Fibroblast of peridontal ligament (primary cell): ENCODE data around the gene SYTL2.
A peak's percentile ranks its signal among the peaks of the same experiment; 100 is the strongest.

Source experiments
- DNase-seq: peaks from one replicate; pipeline ENCODE4 v3.0.0-alpha.2; 2010; ENCODE audit errors: extremely low read depth

Gene SYTL2

DNA sequence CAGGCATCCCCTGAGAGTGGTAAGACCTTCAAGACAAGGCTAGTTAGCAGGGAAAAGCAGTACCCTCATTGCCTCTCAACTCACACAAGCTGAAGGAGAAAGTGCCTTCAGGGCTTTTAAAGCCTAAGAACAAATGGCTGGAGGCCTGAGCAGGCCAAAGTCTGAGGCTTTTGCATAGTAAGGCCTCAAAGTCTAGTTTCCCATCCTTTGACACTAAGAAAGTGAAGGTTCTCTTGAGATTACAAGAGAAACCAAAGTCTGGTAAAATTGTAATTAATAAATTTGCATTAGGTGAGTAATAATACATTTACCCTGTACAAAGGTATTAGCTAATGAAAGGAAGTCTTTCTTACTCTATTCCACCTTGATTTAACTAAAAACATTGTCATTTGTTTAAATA, 78.0 kb downstream of the SYTL2 start:
- DNase-seq, result no peak

DNA sequence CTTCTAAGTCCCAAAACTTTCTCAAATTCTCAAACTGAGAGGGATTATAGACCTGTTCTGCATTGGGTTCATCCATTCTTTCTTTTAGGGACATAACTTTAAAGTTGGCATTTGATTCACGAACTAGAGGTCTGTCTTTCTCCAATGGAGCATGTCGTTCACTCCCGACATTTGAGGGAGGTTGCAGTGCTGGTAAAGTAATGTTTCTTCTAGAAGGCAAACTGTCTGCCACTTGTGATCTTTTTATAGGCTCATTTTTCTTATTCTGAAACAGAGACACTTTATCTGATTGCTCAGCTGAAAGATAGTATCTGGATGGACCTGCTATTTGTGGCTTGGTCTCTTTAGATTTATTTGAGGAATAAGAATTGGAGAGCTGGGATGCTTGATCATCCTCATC, 84.6 kb downstream of the SYTL2 start:
- no peak for DNase-seq

DNA sequence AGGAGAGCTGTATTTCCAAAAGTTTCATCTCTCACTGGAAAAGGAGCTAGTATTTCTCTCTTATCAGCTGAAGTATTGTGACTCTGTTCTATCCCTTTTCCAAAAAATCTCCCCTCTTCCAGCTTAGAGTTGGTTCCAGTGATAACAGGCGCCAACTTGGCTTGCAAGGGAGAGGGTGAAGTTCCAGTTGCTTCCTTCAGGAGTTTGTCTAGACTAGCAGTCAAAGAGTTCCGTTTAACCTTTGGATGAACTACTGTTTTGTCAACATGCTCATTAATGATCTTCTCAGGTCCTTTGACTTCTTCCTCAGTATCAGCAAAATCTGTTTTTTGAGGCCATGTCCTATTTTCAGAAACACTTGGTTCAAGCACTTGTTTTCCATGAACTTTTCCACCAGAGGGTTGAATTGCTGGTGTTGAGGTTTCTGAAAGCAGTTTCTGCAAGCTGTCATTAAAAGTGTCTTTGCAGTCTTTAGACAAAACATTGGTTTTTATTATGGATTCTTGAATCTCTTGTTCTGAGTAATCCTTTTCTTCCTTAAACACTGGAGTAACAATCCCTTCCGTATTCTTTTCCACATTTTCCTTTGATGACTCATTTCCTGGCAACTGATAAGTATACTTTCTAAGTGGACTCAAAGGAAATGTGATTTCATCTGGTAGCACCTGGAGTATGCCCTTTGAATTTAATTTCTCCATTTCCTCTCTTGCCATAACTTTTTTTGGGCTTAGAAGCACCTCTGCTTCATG, 85.3 kb downstream of the SYTL2 start:
- peak; percentile 91 for DNase-seq

DNA sequence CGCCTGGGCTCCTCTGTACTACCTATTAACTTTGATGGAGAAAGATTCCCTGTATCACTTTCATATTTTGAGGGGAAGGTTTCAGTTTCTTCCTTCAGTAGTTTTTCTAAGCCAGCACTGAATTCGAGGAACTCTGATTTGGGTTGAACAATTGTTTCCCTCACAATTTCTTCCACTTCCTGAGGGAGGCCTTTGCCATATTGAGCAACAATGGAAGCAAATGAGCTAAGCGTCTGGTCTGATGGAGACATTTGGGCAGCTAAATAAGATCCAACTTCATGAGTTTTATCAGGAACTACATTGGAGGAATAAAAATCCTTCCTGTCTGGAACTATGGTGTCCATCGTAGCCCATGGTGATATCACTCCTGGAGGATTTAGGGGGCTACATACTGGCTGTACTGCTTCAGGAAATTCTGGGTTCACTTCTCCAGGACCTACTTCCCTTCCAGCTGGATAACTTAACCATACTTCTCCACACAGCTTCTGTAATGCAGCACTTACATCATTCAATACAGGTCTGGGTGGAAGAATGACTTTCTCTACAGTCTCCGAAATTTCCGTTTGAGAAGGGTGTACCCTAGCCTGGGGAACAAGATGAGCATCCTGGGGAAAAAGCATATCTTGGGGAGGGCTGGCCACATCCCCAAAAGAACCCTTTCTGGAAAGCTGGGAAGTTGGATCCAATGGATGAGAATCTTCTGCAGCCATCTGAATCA, 86.0 kb downstream of the SYTL2 start:
- no peak for DNase-seq

DNA sequence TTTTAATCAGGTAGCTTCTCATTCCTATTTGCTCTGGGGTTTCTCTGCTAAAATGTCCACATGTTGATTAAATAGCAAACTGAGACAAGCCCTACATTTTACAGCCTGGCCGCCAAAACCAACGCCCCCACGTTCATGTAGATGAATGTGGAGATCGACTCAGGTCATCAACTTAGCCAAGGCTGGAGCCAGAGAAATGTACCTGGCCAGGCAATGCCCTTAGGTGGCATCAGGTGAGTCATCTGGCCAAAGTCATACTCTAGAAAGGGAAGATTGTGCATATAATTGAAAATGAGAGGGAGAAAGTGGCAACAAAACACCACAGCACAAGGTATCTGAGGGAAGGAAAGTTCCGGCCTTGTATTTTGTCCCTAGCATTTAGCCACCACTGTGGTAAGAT, 87.9 kb downstream of the SYTL2 start:
- DNase-seq, result no peak

DNA sequence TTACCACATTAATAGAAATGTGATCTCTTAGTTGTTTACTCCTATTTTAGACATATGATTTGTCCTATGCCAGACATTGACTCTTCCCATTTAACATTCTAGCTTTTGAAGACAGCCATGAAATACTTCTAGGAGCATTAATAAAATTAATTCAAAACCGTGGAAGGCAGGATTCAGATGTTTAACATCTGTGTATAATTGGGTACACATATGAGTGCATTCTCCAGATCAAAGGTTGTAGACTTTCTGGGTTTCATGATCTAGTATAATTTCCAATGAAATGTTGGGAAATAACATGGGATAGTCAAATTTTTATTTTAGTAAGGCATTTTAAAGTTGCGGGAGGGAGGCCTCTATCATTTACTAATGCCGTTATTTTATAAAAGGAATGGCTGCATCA, 89.8 kb downstream of the SYTL2 start:
- no peak for DNase-seq

DNA sequence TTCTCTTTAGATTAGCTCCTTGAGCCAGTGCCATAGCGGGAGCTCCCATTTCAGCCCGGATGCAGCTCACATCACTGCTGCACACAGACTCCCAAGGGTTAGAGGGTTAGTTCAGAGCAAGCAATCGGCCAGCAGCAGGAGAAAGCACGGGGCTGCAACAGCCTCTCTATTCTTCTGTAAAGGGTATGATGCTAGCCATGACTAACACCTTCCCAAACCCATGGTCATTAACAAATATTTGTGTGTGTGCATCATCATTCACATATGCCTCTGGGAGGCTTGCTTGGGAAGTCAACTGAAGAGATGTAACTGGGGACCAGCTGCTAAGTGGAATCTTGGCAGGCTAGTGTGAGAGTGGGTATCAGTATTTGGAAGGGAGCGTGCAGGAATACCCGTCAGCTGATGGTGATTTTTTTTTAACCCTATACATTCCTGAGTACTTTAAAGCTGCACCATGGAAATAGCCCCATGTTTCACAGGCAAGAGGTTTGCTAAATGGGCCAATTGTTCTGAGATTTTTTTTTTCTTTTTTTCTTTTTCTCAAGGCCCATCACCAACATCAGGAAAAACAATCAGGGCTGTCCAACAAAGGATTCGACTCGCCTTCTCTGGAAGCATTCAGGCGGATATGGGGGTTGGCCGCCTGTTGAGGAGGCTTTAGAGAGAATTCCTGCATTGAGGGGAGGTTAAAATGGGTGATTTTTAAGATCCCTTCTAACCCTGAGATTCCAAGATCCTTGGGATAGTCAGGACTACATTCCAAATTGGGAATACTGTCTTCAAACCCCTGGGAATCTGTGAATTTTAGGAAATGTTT, 91.7 kb downstream of the SYTL2 start:
- DNase-seq, result peak; percentile 99

DNA sequence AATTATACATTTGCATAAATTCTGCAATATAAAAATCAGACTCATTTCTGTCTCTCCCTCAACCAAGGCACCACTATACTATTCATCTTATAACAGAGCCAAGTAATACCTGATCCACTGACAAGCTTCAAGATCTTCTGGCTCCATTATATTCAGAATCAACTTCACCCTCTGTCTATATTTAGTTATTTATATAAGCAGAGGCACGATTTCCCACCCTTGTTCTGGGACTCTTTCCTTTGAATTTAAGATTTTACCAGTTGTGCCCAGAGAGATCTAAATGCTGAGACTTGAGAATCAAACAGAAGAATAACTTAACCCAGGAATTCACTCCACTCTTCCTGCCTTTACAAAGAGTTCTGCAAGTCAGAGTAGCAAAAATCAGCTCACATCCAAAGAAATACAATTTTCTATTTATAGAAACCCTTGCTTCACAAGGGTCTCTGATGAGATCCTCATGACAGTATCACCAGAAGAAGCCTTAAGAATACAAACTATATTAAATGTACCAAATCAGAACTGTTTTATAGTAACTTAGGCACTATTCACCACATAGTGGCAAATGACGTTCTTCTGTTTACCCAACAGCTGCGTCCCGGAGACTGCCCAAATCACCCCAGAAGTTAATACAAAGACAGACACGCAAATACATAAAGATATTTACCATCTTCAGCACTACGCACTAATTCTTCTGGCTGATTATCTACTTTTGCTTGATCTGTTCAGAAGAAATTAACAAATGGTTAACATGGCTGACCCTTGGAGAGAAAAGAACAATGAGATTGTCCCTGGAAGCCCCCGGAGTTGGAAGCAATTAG, 92.6 kb downstream of the SYTL2 start:
- DNase-seq, result peak; percentile 49

DNA sequence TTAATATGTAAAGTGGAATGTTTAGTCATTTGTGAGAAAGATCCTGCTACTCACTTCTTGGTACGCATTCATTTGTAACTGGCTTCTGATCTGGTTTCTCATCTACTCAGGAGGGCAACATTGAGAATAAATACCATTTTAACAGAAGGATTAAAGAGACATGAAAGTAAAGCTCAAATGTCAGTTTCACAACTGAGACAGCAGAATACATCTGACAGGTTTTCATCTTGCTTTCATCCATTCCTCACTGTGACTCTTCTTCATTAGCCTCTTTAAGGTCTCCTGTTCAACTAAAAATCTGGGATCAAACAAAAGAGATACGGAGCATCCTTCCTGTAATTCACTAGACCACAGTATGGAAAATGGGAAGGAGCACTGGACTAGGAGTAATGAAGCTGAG, 93.5 kb downstream of the SYTL2 start:
- peak; percentile 13 for DNase-seq

DNA sequence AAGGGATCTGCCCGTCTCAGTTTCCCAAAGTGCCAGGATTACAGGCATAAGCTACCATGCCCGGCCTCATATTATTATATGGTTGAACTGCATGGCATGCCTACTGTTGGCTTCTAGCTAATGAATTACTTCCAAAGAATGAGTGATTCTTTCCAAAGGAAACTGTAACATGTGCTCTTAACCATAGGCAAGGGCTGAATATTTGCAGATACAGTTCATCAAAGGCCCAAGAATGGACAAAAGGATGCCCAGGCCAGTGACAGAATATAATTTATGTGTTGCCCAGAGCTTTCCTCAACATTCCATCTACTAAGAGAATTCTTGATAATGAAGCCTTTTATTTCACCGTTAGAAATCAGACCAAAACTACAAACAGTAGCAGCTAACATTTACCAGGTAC, 98.0 kb downstream of the SYTL2 start:
- DNase-seq, result peak; percentile 18

DNA sequence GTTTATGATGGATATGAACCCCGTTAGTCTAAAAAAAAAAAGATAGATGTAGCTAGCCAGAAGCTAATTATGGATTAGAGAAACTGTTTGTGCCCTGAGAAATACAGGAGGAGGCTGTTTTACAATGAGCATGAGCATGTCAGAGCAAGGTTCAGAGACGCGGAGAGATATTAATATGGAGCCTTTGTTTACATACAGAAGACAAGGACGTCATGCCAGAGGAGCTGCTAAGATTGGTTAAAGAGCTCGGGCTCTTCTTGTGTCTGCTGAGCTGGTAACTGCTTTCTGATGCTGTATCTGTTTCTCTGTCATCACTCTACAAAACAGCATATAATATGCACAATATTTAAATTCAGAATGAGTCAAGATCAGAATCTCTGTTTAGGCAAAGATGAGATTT, 100.0 kb downstream of the SYTL2 start:
- DNase-seq, result peak; percentile 28

DNA sequence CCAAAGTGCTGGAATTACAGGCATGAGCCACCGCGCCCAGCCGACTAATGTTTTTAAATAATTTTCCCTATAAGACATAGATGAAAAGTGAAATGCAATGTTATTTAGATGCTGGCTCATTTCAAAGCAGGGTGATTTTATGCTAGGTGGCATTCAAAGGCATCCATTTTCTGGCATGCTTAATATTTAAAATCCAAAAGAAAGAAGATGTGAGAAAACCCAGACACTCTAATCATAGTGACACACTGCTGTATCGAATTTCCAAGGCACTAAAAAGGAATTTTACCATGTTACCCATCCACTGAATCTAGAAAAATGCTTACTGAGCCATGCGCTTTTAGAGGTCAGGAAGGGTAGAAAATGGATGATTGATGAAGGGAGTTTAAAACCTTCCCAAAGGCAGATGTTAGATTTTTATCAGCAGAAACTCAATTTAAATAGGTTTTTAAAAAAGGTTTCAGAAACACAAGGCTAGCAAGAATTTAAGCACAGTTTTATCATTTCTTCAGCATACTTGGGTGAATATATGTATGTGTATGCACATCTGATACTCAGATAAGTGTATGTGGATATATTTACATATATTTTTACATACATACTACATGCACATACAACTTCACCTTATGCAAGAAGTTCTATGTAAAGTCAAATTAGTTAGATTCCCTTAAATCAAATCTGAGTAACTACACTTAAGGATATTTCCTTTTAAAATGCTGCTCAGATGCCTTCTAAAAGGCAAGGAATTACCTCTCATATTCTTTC, 100.8 kb downstream of the SYTL2 start:
- no peak for DNase-seq

DNA sequence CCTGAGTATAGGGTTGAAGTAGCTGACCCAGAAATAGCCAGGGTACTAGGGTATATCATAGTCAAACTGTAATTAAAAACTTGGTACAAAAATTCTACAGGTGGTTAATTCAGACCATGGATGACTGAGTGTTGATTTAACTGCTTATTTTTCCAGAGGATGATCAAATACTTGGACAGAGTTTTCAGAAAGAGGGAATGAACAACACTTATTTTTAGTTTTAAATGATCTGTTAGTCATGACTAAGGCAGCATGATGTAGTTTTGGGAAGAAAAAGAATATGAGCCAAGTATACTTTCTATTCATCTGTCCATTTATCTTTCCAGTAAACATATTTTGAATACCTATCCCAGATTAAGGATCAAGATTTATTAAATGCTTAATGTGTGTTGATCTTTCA, 105.1 kb downstream of the SYTL2 start:
- DNase-seq, result peak; percentile 63

DNA sequence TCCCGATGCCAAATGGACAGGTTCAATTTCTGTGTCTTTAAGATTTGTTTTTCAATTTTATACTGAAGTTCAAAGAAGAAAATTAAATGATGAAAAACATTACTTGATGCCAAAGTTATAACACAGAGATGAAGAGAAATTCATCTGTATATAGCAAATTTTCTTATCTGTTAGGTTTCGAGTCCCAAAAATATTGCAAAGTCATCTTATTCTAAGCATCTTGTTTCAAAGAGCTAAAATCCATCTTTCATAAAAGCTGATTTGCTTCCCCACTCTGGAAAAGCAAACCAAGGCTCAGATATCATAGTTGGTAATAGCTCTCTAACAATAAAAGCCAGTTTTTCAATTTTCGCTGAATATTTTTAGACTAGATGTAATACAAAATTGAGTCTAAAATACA, 106.0 kb downstream of the SYTL2 start:
- no peak for DNase-seq

DNA sequence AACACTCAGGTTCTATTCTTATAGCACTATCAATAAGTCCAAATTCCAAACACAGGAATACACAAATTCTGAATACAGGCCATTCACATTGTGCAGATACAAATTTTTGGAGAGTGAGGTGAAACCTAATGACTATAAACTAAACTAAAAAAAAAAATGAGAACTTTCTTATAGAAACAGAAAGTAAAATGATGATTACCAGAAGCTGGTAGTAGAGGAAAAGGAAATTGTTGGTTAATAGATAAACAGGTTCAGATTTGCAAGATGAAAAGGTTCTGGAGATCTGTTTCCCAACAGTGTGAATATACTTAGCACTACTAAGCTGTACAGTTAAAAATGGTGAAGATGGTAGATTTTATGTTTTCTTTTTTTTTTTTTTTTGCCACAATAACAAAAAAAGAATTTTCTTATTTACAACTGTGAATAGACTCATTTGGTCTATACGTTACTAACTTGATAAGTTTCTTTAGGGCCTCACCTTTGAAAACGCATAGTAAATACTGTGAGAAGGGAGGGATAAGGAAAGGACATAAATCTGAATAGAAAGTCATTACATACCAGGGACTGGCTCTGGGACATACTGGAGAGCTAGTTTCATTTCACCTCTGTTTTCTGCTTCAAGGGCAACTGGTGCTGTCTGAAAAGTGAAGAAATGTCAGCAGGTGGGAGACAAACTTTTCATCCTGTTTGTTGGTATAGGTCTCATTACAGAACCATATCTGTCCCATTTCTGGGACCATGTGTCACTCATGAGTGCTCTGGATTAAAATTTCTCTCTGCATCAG, 110.8 kb downstream of the SYTL2 start:
- DNase-seq, result no peak

DNA sequence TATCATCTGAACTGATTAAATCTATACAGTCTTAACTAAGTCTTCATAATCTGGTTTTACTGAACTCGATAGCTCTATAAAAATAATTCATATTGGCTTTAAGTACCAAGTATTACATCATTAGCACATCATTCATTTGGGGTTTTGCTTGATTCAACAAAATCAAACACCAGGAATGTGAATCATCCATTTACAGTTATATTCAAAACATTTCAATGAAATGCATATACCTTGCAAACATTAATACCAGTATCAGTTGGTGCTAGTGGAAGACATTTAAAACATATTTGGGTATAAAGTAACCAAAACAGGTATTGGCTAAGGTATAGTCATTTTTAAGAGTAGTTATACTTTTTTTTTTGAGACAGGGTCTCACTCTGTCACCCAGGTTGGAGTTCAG, 112.7 kb downstream of the SYTL2 start:
- DNase-seq, result no peak

DNA sequence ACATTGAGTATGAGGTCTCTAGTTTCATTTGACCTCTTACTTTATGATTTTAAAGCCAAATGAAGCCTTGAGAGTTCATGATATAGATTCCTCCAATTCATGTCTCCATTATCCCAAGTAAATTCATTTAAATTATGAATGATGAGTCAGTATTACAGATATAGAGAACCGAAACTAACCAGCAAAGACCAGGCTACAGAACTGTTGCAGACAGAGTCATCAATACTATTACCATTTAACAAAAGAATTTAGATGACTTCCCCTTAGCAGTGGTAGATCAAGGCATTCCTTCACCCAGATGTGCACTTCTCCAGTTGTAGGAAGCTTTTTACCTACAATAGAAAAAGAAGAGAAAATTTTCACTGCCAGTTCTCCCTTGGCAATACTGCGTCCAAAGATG, 113.2 kb downstream of the SYTL2 start:
- no peak for DNase-seq

DNA sequence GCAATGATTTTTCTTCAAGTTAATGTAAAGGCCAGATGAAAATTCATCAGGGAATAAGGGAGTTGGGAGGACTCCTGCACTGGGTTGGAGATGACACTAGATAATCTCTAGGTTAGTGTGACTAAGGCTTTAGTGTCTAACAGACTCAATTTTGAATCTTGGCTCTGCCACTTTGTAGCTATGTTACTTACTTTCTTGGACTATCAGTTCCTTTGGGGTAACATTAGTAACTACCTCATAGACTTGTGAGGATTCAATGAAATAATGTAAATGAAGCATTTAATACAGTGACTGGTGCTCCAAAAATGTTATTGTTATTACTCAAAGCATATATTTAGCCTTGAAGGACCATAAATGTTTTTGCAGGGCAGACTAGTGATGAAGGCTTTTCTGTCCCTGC, 115.4 kb downstream of the SYTL2 start:
- DNase-seq, result no peak

DNA sequence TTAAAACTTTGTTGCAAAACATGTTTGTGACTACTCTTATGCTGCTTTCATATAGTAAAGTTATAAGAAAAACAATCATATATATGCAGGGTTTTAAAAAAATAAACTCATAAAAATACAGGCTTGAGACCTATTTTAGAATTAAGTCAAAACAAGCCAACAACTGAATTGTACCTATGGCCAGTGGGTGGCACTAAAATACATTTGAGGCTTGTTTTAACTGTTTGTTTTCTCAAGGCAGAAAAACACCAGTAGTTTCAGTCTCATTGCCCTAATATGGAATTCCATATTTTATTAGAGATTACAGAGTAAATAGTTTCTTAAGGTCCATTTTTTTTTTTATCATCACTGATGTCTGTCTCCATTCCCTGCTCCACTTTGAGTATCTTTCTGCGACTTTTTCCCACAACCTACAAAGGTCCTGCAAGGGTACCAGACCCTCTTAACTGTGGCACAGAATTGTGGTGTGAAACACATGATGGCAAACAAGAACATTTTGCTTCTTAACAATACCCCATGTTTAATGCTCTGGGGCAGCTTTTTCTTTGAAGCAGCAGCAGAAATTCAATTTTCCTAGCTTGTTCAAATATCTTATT, 116.5 kb downstream of the SYTL2 start:
- peak; percentile 80 for DNase-seq
